Measurements from ENCODE around the gene GIPC2.

Gene GIPC2

DNA sequence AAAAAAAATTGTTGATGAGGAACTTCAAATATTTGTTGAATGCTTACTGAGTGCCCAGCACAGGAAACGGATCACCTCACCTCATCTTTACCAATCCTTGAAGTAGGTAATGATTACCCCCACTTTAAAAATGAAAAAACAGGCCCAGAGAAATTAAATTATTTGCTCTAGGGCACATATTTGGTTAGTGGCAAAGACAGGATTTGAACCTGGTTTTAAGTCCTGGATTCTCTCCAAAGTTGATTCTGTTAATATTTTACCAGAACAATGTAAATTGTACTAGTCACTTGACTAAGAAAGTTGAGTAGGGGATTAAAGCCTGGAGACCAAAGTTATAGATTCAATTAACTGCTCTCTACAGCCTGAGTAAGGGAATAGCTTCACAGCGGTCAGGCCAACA is 97.9 kb downstream of the GIPC2 start:
- Histone ChIP-seq H3K27ac (ENCODE audit: low read depth, low read length) (no peak overlapping the region), H3K9ac (ENCODE audit: low read length) (no peak overlapping the region)

DNA sequence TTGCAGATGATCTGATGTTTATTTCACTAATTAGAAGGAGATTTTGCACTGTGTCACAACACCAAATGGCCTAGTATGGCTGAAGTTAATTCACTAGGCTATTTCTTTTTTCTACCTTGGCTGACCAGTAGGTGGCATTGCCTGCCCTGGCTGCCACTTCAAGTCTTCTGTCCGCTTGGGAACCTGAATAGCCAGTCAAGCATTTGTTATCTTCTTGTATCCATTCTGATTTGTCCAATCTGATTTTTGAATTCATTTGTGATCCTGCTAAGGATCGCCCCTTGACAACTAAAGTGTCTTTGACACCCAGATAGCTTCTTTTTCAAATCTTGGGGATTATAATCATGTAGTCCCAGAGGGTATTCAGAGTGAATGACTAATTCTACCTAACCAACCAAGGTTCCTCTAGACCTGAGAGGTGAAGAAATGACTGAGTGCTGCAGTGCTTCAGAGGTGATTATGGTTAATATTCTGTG is 99.4 kb downstream of the GIPC2 start:
- Histone ChIP-seq H3K27me3 (ENCODE audit: control insufficient read depth, insufficient read depth, low read length) (no peaks in the 10 kb centered on the region), H3K4me1 (ENCODE audit: control insufficient read depth, insufficient read depth, low read length) (no peaks in the 10 kb centered on the region), H3K27ac (ENCODE audit: low read depth, low read length) (no peak overlapping the region), H3K9ac (ENCODE audit: low read length) (no peak overlapping the region), H3K36me3 (ENCODE audit: control insufficient read depth, insufficient read depth, low read length) (no peaks in the 10 kb centered on the region), H3K4me3 (ENCODE audit: low read length) (no peak overlapping the region)

More for the DNA sequence above, 97.9 kb downstream of the GIPC2 start:
- H3K4me1 ChIP-seq (ENCODE audit: control insufficient read depth, insufficient read depth, low read length), result no peaks in the 10 kb centered on the region
- H3K36me3 ChIP-seq (ENCODE audit: control insufficient read depth, insufficient read depth, low read length), result no peaks in the 10 kb centered on the region
- H3K4me3 ChIP-seq (ENCODE audit: low read length), result no peak overlapping the region
- no peaks in the 10 kb centered on the region for H3K27me3 ChIP-seq (ENCODE audit: control insufficient read depth, insufficient read depth, low read length)

DNA sequence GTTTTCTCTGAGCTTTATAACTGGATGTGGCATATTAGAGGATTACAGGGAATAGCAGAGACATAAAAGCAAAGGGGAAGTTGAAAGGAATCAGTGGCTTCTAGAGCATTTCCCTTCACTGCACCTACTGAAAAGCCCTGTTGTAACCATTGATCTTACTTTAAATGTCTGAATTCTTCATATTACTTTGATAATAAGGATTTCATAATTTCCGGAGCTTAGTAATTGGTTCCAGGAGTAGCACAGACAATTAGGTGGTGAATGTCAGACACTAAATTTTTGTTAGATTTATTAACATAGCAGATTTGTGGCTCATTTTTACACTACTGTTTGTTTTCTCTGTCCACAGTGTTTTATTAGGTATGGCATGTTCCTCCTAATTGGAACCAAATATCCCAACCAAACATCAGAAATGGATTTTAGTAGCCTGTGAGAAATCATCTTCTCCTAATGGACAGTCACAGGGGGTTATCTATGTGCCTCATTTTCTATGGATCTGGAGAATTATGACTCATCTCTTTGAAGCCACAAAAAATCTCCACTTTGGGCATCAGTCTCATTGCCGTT is 100.5 kb downstream of the GIPC2 start:
- no peak overlapping the region for H3K27ac ChIP-seq (ENCODE audit: low read depth, low read length)
- H3K4me3 ChIP-seq (ENCODE audit: low read length), result no peak overlapping the region
- no peaks in the 10 kb centered on the region for H3K36me3 ChIP-seq (ENCODE audit: control insufficient read depth, insufficient read depth, low read length)
- no peaks in the 10 kb centered on the region for H3K4me1 ChIP-seq (ENCODE audit: control insufficient read depth, insufficient read depth, low read length)
- H3K27me3 ChIP-seq (ENCODE audit: control insufficient read depth, insufficient read depth, low read length), result no peaks in the 10 kb centered on the region
- no peak overlapping the region for H3K9ac ChIP-seq (ENCODE audit: low read length)

DNA sequence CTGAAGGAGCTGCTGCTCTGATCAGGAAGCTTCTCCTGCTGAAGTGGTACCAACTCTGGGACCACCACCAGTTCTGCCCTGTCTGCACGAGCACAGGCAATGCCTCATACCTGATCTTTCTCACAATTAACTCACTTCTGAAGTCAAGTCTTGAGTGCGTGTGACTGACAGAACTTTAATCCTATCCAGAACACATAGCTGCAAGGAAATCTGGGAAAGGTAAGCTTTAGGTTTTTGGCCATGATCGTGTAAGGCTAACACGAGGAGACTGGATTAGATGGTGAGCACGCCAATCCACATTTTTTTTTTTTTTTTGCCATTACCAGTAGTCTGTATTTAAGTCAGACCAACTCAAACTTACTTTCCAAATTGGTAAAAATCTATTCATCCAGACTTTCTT is 101.3 kb downstream of the GIPC2 start:
- Histone ChIP-seq H3K4me1 (ENCODE audit: control insufficient read depth, insufficient read depth, low read length) (no peaks in the 10 kb centered on the region), H3K36me3 (ENCODE audit: control insufficient read depth, insufficient read depth, low read length) (no peaks in the 10 kb centered on the region), H3K4me3 (ENCODE audit: low read length) (no peak overlapping the region), H3K27ac (ENCODE audit: low read depth, low read length) (no peak overlapping the region), H3K9ac (ENCODE audit: low read length) (no peak overlapping the region), H3K27me3 (ENCODE audit: control insufficient read depth, insufficient read depth, low read length) (no peaks in the 10 kb centered on the region)

DNA sequence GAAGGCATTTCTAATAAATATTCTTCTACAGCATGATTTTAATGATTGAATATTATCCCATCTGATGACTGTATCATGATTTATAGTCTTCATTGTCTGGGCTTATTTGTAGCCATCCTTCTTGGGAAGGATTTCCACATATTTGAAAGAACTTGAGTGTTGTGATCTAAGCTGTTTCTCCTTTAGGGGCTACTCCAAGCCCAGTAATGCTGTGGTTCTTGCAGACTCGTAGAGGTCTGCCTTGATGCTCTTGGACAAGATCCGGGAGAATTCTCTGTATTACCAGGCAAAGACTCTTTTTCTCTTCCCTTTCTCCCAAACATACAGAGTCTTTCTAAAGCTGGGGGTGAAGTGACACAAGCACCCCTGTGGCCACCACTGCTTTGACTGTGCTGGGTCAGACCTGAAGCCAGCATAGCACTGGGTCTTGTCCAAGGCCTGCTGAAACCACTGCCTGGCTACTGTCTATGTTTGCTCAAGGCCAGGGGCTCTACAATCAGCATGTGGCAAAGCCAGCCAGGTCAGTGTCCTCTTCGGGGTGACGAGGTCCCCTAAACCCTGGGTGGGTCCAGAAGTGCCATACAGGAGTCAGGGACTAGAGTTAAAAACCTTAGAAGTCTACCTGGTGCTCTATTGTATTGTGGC is 107.4 kb downstream of the GIPC2 start:
- no peaks in the 10 kb centered on the region for H3K4me1 ChIP-seq (ENCODE audit: control insufficient read depth, insufficient read depth, low read length)
- no peaks in the 10 kb centered on the region for H3K27me3 ChIP-seq (ENCODE audit: control insufficient read depth, insufficient read depth, low read length)
- no peaks in the 10 kb centered on the region for H3K36me3 ChIP-seq (ENCODE audit: control insufficient read depth, insufficient read depth, low read length)
- H3K27ac ChIP-seq (ENCODE audit: low read depth, low read length), result no peak overlapping the region
- H3K9ac ChIP-seq (ENCODE audit: low read length), result no peak overlapping the region
- no peak overlapping the region for H3K4me3 ChIP-seq (ENCODE audit: low read length)

DNA sequence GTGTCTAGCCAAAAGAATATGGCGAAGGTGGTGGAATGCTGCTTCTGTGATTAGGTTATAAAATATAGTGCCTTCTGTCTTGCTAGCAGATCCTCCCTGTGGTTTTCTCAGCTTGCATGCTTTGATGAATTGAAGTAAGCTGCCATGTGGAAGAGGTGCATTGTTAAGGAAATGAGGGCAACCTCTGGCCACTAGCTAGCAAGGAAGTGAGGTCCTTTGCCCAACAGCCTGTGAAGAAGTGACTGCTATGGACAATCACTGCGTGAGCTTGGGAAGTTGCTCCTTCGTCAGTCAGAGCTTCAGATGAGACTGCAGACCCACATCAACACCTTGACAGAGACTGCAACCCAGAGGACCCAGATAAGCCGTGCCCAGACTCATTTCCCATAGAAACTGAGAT is 109.4 kb downstream of the GIPC2 start:
- Histone ChIP-seq H3K36me3 (ENCODE audit: control insufficient read depth, insufficient read depth, low read length) (no peaks in the 10 kb centered on the region), H3K4me3 (ENCODE audit: low read length) (no peak overlapping the region), H3K4me1 (ENCODE audit: control insufficient read depth, insufficient read depth, low read length) (no peaks in the 10 kb centered on the region), H3K27ac (ENCODE audit: low read depth, low read length) (no peak overlapping the region), H3K9ac (ENCODE audit: low read length) (no peak overlapping the region), H3K27me3 (ENCODE audit: control insufficient read depth, insufficient read depth, low read length) (no peaks in the 10 kb centered on the region)

DNA sequence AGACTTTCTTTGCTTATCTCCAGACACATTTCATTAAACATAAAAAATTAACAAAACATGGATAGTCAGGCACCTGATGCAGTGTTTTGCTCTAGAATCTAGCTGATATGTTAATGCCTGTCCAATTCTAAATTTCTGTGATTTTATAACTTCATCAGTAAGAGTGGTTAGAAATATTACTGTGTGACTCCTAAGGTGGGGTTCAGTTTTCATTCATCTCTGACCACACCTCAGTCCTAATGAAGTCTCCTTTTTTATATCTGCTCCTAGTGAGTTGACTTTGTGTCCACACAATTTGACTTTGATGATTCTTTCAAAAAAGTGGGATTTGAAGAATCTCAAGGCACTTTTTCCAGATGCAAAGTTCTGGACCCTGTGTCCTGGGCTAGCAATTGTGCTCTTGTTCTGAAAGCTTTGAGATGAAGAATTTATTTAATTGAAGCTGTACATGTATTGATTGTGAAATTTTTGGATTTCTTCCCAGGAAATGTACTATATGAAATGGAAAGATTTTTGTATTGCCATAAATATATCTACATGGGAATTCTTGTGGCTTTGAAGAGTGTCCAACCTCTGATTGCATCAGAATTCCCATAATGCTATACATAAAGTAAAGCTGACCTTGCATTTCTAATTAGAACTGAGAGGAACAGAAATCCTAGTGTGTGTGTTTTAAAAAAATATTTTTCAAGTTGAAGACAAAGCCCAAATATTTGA is 111.2 kb downstream of the GIPC2 start:
- no peak overlapping the region for H3K9ac ChIP-seq (ENCODE audit: low read length)
- no peaks in the 10 kb centered on the region for H3K36me3 ChIP-seq (ENCODE audit: control insufficient read depth, insufficient read depth, low read length)
- no peaks in the 10 kb centered on the region for H3K27me3 ChIP-seq (ENCODE audit: control insufficient read depth, insufficient read depth, low read length)
- no peaks in the 10 kb centered on the region for H3K4me1 ChIP-seq (ENCODE audit: control insufficient read depth, insufficient read depth, low read length)
- no peak overlapping the region for H3K4me3 ChIP-seq (ENCODE audit: low read length)
- no peak overlapping the region for H3K27ac ChIP-seq (ENCODE audit: low read depth, low read length)

DNA sequence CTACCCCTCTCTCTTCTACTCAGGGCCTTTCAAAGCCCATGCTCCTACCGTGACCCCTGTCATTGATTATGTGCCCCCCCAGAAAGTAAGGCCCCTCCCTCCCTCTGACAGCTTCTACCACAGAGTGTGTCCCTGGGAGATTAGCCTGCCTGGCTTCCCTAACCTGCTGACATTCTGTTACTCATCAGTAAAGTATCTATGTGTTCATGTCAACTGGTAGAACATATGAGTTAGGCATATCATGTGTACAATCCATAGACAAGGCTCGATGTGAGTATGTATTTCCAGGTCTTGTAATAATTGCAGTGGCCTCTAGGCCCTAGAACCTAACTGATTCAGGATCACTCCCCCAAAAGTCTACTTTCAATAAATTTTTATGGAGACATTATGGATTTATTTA is 120.0 kb downstream of the GIPC2 start:
- H3K9ac ChIP-seq (ENCODE audit: low read length), result no peak overlapping the region
- H3K4me1 ChIP-seq (ENCODE audit: control insufficient read depth, insufficient read depth, low read length), result no peaks in the 10 kb centered on the region
- no peaks in the 10 kb centered on the region for H3K27me3 ChIP-seq (ENCODE audit: control insufficient read depth, insufficient read depth, low read length)
- H3K36me3 ChIP-seq (ENCODE audit: control insufficient read depth, insufficient read depth, low read length), result no peaks in the 10 kb centered on the region
- H3K4me3 ChIP-seq (ENCODE audit: low read length), result no peak overlapping the region
- H3K27ac ChIP-seq (ENCODE audit: low read depth, low read length), result no peak overlapping the region

DNA sequence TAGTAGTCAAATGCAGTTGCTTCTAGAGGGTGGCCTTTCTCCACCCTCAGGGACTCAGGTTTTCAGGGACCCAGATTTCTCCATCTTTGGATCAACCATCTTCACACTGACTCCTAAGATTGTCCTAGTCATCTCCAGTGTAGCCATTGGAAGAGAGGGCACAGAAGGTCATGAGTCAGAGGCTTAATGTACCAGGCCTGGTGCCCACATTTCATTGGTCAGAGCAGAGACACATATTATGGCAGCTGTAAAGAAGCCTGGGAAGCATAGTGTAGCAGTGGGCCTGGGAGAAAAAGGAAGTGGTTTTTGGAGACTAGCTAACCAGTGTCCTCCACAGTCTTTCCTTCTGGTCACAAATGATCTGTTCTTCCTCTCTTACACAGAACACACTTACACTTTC is 122.5 kb downstream of the GIPC2 start:
- Histone ChIP-seq H3K27ac (ENCODE audit: low read depth, low read length) (no peak overlapping the region), H3K9ac (ENCODE audit: low read length) (no peak overlapping the region), H3K4me1 (ENCODE audit: control insufficient read depth, insufficient read depth, low read length) (no peaks in the 10 kb centered on the region), H3K36me3 (ENCODE audit: control insufficient read depth, insufficient read depth, low read length) (no peaks in the 10 kb centered on the region), H3K4me3 (ENCODE audit: low read length) (no peak overlapping the region), H3K27me3 (ENCODE audit: control insufficient read depth, insufficient read depth, low read length) (no peaks in the 10 kb centered on the region)

DNA sequence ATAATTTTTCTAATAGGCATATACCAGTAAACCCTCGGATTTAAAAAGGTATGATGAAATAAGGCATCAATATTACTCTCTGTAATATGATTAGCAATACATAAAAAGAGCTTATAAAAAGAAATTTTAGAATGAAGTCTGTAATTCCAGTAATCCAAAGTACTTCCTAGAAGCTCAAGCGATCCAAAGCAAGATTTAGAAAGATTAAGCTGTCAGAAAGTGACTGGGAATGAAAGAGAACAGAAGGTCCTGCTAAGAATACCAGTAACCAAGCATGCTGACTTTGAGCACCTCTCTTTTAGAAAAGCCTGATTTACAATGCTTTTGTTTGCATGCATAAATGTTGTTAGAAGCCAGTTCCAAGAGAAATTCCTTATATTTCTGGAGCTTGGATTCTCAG is 125.1 kb downstream of the GIPC2 start:
- H3K36me3 ChIP-seq (ENCODE audit: control insufficient read depth, insufficient read depth, low read length), result no peaks in the 10 kb centered on the region
- no peak overlapping the region for H3K4me3 ChIP-seq (ENCODE audit: low read length)
- no peaks in the 10 kb centered on the region for H3K27me3 ChIP-seq (ENCODE audit: control insufficient read depth, insufficient read depth, low read length)
- H3K4me1 ChIP-seq (ENCODE audit: control insufficient read depth, insufficient read depth, low read length), result no peaks in the 10 kb centered on the region
- H3K27ac ChIP-seq (ENCODE audit: low read depth, low read length), result no peak overlapping the region
- no peak overlapping the region for H3K9ac ChIP-seq (ENCODE audit: low read length)

DNA sequence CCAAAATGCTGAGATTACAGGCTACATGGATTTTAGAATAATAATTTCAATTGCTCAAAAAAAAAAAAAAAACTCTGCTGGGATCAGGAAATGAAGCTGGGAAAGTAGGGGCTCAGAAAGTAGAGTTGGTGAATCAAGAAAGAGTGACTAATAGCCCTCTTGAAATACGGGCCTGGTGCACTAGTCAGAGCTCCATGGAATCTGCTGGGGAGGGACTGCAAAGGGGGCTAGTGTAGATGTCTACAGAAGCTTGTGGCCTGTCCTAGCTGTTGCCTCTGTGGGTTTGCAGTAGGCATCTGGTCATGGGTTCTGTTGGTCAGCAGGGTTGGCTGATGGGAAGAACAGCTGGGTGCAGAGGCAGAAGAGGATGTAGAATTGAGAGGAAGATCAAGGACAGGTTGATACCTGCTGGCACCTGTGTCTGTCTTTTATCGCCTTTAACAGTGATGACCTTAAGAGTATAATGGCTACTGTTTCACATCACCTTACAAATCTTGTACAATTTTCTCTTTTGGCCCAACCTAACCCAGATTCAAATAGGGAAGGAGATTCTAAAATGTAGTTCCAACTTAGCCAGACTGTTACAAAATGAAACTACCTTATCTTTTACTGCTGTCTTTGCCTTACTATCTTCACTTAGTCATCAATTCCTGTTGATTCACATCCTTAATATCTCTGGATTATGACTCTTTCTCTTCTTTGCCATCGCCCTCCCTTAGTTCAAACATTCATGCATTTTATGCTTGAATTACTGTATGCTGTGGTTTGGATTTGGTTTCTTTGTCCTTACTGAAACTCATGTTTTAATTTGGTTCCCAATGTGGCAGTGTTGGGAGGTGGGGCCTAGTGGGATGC is 126.2 kb downstream of the GIPC2 start:
- no peak overlapping the region for H3K27ac ChIP-seq (ENCODE audit: low read depth, low read length)
- H3K9ac ChIP-seq (ENCODE audit: low read length), result no peak overlapping the region
- no peaks in the 10 kb centered on the region for H3K4me1 ChIP-seq (ENCODE audit: control insufficient read depth, insufficient read depth, low read length)
- H3K27me3 ChIP-seq (ENCODE audit: control insufficient read depth, insufficient read depth, low read length), result no peaks in the 10 kb centered on the region
- H3K4me3 ChIP-seq (ENCODE audit: low read length), result peak overlapping the region; percentile 6
- no peaks in the 10 kb centered on the region for H3K36me3 ChIP-seq (ENCODE audit: control insufficient read depth, insufficient read depth, low read length)

DNA sequence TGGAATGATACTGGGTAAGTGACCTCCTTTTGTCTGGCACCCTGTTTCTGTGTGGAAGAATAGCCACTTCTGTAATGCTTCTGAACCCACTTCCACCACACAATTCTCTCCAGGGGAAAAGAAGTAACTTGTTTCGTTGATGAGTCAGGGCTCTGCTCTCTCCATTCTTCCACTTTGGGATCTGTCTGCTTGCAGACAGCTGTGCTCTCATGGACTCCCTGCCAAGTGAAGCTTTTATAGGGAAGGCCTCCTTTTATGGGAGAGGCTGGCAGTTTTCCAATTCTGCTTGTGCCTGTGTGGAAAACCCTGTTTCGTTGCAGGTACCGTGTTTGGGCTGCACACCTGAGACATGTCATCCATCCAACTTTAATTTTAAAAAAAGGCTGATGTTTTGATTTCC is 130.7 kb downstream of the GIPC2 start:
- Histone ChIP-seq H3K4me1 (ENCODE audit: control insufficient read depth, insufficient read depth, low read length) (no peaks in the 10 kb centered on the region), H3K27me3 (ENCODE audit: control insufficient read depth, insufficient read depth, low read length) (no peaks in the 10 kb centered on the region), H3K36me3 (ENCODE audit: control insufficient read depth, insufficient read depth, low read length) (no peaks in the 10 kb centered on the region), H3K9ac (ENCODE audit: low read length) (no peak overlapping the region), H3K27ac (ENCODE audit: low read depth, low read length) (peak overlapping the region; percentile 3), H3K4me3 (ENCODE audit: low read length) (no peak overlapping the region)

Measured in rectal smooth muscle tissue (tissue), 1 donor.